22Rv1 (cell line): ENCODE results near the gene LRP4.

Experiments
- H3K27ac ChIP-seq: fragments of 450-650 bp; 2 replicates; pipeline ENCODE4 v1.5.1; 2017
- CTCF ChIP-seq: fragments of 450-650 bp; IDR thresholded peaks from 2 replicates; pipeline ENCODE4 v1.5.1; 2017; ENCODE audit warnings: mild to moderate bottlenecking
- ZFX ChIP-seq: fragments of 450-650 bp; IDR thresholded peaks from 2 replicates; pipeline ENCODE4 v1.6.1; 2017; ENCODE audit warnings: antibody characterized with exemption, borderline replicate concordance

The LRP4 gene

DNA sequence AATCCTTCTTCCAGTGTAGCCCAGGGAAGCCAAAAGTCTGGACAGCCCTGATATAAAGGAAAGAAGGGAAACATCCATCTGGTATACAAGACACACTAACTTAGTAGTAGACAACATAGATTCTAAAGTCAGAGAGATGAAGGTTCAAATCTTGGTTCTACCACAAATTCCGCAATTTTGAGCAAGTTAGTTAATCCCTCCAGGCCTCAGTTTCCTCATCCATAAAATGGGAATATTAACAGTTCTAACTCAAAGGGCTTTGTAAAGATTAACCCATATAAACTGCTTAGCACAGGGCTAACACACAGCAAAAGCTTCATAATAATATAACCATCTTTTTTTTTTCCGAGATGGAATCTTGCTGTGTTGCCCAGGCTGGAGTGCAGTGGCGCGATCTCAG, 10.7 kb downstream of the LRP4 start:
- H3K27ac ChIP-seq, result no peak overlapping the region
- TF ChIP-seq CTCF (no peak), ZFX (no peak)

DNA sequence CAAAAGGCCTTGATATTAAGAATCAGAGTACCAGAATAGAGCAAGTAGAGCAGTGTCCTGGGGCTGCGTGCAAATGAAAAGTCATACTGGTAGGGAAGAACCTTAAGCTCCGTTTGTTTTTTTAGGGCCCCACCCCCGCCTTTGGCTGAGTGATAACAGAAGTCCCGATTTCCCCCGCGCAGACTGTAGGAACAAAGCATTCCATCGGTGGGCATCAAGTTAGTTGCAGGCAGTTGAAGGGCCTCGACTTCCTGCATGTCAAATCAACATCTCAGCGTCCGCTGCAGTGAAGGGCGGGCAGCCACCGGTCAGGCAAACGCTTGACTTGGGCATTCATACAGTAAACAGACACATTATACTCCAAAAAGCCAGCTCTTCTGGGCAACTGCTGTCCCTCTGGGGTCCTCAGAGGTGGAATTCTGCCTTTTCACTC, 11.7 kb downstream of the LRP4 start:
- no peak for TF ChIP-seq CTCF
- TF ChIP-seq ZFX, result no peak
- no peak overlapping the region for H3K27ac ChIP-seq

- H3K27ac ChIP-seq, result no peak overlapping the region
Measured at GRCh38 chr11:46905806-46906205, 12.5 kb downstream of the LRP4 start.

GRCh38 chr11:46903846-46904245, 14.5 kb downstream of the LRP4 start:
- TF ChIP-seq ZFX (no peak), CTCF (no peak)
- no peak overlapping the region for H3K27ac ChIP-seq

More at GRCh38 chr11:46905806-46906205, 12.5 kb downstream of the LRP4 start:
- TF ChIP-seq CTCF (no peak), ZFX (no peak)

DNA sequence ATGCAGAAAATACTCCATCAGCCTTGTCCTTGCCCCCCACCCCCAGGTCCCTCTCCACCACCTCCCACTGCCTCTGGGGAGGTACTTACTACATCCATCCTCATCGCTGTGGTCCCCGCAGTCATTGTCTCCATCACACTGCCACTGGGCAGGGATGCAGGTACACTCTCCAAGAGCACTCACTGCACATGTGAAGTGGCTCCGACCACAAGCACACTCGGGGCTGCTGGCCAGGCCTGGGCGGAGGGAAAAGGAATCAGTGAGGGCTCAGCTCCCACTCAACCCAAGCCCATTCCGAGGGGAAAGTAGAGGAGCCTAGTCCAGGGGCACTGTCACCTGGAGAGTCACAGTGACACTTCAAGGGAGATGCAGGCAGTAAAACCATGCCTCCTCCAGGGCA, 15.7 kb downstream of the LRP4 start:
- no peak for TF ChIP-seq CTCF
- no peak for TF ChIP-seq ZFX

DNA sequence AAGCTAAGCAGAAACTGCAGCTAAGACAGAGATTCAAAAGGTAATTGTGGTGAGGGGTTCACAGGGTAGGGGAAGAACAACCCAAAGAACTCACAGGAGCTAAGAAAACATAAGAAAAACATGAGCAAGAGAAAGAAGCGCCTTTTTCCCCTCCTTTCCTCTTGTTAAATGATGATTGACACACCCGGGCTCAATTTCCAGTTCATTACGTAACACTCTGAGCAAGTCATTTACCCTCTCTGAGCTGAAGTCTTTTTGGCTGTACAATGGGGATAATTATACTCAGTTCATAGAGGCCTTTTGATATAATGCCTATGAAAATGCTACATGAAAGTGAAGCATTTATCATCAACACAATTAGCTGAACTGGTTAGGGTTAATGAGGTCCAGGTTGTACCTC, 17.2 kb downstream of the LRP4 start:
- no peak overlapping the region for H3K27ac ChIP-seq
- TF ChIP-seq CTCF (no peak), ZFX (no peak)

More for the DNA sequence above, 15.7 kb downstream of the LRP4 start:
- H3K27ac ChIP-seq, result no peak overlapping the region

DNA sequence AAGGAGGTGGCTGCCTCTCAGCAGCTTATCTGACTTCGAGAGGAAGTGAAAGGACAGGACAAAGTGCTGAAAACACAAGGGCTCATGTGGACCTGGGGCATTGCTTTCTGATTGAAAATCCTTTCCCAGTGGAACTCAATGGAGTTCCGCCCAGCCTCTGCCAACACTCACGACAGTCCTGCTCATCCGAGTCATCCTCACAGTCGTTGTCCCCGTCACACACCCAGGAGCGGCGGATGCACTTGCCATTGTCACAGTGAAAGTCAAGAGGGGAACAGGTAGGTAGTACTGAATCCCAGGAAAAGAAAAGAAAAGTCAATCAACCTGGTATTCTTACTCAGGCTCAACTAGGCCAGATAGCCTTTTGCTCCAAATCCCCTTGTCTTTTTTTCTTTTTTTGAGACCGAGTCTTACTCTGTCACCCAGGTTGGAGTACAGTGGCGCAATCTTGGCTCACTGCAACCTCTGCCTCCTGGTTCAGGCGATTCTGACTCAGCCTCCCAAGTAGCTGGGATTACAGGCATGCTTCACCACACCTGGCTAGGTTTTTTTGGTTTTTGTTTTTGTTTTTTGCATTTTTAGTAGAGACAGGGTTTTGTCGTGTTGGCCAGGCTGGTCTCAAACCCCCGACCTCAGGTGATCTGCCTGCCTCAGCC, 18.1 kb downstream of the LRP4 start:
- H3K27ac ChIP-seq, result no peak overlapping the region
- TF ChIP-seq ZFX, result no peak
- no peak for TF ChIP-seq CTCF
